ENCODE measurements around the gene SLC24A1.

- TF ChIP-seq CTCF (IDR thresholded peaks at IDR 0.05), result no peak
- TF ChIP-seq POLR2A (IDR thresholded peaks at IDR 0.05), result no peak
These were observed 41.8 kb downstream of the SLC24A1 start for GRCh38 chr15:65663521-65663920.
